Stimulated activated CD4-positive, alpha-beta T cell treated with anti-CD3 and anti-CD28 coated beads, Interleukin-4, amount 100 ng/mL, for 4 hours (primary cell): Measurements from ENCODE around the gene PARD6G.

Source experiments
- DNase-seq, 2 experiments: peaks; one replicate each; pipeline ENCODE4 v3.0.0-alpha.2; 2020

Gene PARD6G

GRCh38 chr18:80187956-80188642, 59.2 kb downstream of the PARD6G start:
- no peak for DNase-seq

GRCh38 chr18:80185545-80185944, 61.8 kb downstream of the PARD6G start:
- no peak for DNase-seq

GRCh38 chr18:80184243-80184772, 63.0 kb downstream of the PARD6G start:
- no peak for DNase-seq

GRCh38 chr18:80183273-80184050, 63.9 kb downstream of the PARD6G start:
- DNase-seq = no peak

- no peak for DNase-seq
Observed at GRCh38 chr18:80182855-80183254, 64.5 kb downstream of the PARD6G start.

- DNase-seq = no peak
Observed at GRCh38 chr18:80181642-80182461, 65.5 kb downstream of the PARD6G start.

- no peak for DNase-seq
Observed at GRCh38 chr18:80180778-80181564, 66.3 kb downstream of the PARD6G start.

GRCh38 chr18:80179857-80180558, 67.3 kb downstream of the PARD6G start:
- no peak for DNase-seq

- no peak for DNase-seq
Observed at GRCh38 chr18:80178935-80179818, 68.1 kb downstream of the PARD6G start.

GRCh38 chr18:80177128-80177527, 70.2 kb downstream of the PARD6G start:
- no peak for DNase-seq

- DNase-seq = no peak
Observed at GRCh38 chr18:80176334-80177073, 70.8 kb downstream of the PARD6G start.

GRCh38 chr18:80175451-80176204, 71.7 kb downstream of the PARD6G start:
- no peak for DNase-seq

GRCh38 chr18:80173060-80173459, 74.3 kb downstream of the PARD6G start:
- DNase-seq = no peak

- DNase-seq = no peak
Observed at GRCh38 chr18:80172056-80172455, 75.3 kb downstream of the PARD6G start.

- peak; percentile 6 to 42 for DNase-seq
Observed at GRCh38 chr18:80171054-80171872, 76.1 kb downstream of the PARD6G start.

- DNase-seq = no peak
Observed at GRCh38 chr18:80170395-80171053, 76.8 kb downstream of the PARD6G start.

GRCh38 chr18:80169607-80170006, 77.7 kb downstream of the PARD6G start:
- DNase-seq = no peak

- no peak for DNase-seq
Observed at GRCh38 chr18:80168982-80169381, 78.3 kb downstream of the PARD6G start.
